GM21786 (cell line): ENCODE results near the gene MAP2K6.

Experiments
- ATAC-seq: cut with Tn5 transposase; IDR thresholded peaks from one replicate; pipeline ENCODE4 v1.9.1; 2021; ENCODE audit not compliant: unreplicated experiment

MAP2K6 gene

DNA sequence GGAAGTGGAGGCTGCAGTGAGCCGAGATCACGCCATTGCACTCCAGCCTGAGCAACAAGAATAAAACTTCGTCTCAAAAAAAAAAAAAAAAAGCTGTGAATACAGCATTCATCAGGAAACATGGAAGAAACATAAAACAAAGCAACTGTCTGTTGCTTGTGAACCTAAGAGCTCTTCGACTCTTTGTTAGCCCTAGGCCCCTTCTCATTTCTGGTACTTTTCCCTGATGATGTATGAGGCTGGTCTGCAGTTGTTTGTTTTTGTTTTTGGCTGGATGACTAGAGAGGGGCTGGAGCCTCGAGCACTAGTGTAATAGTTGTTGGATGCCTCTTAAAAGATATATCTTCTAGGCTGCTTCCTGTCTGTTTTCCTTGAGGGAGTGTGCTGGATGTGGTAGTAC, 113.5 kb downstream of the MAP2K6 start:
- no peak for ATAC-seq

GRCh38 chr17:69533481-69534234, 119.2 kb downstream of the MAP2K6 start:
- ATAC-seq, result no peak

DNA sequence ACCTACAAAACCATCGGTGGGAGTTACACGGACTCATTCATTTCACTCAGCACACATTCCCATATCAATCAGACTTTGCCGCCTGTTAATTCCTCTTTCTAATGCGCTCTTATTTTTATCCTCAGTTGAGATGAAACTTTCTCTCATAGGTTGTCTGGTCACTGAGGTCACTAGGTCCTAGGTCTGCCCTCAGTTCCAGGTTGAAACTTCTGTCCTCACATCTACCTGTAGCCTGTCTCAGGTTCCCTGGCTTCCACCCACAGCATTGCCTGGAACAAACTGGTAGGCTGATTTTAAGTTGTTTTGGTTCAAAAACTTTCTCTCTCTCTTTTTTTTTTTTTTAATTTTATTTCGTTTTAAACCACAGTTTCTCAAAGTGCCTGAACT, 119.7 kb downstream of the MAP2K6 start:
- ATAC-seq, result no peak

DNA sequence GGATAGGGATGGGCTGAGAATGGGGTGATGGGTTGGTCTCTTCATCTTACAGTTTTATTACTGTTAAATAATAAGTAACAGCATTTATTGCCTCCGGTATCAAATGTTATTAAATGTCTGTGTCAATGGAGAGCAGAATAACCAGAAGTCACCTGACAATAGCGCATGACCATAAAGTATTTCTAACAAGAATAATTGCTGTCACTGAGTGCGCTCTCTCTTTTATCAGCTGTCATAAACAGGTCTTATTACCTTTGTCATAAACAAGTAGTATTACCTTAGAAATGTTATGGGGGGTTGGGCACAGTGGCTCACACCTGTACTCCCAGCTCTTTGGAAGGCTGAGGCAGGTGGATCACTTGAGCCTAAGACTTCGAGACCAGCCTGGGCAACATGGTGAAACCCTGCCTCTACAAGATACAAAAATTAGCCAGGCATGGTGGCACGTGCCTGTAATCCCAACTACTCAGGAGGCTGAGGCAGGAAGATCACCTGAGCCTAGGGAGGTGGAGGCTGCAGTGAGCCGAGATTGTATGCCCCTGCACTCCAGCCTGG, 120.6 kb downstream of the MAP2K6 start:
- ATAC-seq, result no peak

DNA sequence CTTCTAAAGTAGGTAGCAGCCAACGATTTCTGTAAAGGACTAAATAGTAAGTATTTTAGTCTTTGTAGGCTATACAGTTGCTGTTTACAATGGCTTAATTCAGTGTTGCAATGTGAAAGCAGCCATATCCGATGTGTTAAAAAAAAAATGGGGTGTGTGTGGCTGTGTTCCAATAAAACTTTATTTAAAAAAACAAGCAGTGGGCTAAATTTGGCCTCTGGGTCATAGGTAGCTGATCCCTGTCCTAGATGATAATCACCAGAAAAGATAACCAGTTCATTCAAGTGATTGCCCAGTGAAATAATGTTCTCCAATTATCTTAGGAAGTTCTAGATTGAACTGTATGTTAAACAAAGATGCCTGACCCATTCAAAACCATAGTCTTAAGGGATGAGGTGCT, 124.3 kb downstream of the MAP2K6 start:
- ATAC-seq, result no peak

GRCh38 chr17:69539274-69539673, 124.8 kb downstream of the MAP2K6 start:
- ATAC-seq, result no peak

DNA sequence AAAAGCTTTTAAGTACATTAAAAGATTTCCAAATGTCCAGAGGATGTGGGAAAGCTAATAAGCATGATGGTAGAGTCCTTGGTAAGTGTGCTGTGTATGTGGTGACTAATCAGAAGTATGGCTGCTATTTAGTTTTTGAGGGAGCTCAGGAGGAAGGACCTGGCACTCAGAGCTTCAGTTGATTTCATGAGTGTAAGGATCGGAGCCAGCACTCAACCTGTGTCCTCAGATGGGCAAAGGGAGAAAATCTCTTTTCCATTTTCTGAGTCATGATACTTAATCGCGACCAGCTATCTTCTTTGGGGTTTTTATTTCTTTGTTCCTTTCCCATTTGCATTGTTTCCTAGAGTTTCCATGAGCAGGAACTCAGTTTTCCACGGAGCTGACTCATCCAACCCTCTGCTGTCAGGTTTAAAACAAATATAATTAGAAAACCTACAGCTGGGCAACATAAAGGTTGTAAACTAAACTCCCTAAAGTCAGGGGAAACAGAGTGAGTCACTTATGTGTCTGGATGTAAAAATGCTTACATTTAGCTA, 125.4 kb downstream of the MAP2K6 start:
- no peak for ATAC-seq

DNA sequence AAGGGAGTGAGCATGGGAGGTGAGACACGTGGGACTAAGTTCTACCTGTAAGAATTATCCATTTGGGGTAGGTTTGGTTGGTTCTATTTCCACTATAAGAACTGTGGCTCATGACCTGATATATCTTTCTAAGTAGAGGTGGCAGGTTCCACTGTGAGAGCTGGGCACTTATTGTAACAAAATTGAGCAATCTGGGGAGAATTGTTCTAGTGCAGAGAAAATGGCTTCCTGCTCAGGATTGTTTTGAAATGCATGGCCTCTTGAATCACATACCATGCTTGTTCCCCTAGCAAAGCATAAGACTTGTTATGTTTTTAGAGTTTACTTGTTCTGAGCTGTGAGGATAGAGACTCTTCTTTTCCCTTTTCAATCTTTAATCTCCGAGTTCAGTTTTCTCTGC, 125.9 kb downstream of the MAP2K6 start:
- ATAC-seq, result no peak

DNA sequence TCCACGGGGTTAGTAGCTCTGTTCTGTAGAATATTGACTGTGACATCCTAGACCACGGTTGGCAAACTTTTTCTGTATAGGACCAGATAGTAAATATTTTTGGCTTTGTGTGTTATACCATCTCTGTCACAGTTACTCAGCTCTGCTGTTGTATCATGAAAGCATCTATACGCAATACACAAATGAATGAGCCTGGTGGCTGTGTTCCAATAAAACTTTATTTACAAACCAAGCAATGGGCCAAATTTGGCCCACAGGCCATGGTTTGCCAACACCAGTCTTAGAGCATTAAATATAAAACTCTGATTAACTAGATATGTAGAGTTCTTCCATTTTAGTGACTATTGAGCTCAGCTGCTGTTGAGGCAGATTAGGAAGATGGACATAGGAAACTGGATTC, 132.7 kb downstream of the MAP2K6 start:
- no peak for ATAC-seq

- peak; percentile 65 for ATAC-seq
Measured at GRCh38 chr17:69547947-69548346, 133.4 kb downstream of the MAP2K6 start.

- no peak for ATAC-seq
Measured at GRCh38 chr17:69551212-69552010, 136.9 kb downstream of the MAP2K6 start.

DNA sequence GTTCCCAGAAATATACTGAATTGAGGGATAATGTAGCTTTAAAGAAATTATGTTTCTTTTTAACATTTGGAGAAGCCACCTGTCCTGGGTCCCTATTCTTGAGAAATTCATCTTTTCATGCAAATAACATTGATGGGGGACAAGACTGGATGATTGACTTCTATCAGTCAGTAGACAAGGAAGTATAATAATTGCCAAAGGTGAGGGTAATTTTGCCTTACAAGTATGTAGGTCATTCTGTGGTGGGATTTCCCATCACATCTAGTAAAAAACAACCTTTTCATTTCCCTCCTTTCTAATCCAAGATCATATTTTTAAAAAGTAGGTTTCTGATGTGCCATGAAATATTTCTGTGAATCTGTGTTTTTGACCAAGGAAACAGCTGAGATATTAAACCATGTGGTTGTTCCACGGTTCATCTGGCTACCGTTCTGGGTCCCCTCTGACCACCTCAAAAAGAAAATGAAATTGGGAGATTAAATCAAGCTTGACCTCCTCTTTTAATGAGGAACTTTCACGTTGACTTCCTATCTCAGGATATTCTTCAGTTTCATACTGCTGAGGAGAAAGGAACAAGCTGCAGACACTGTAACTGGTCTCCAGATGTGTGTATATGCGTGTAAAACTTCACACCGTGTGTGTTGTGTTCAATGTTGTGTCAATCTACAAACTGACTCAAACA, 138.6 kb downstream of the MAP2K6 start:
- no peak for ATAC-seq

DNA sequence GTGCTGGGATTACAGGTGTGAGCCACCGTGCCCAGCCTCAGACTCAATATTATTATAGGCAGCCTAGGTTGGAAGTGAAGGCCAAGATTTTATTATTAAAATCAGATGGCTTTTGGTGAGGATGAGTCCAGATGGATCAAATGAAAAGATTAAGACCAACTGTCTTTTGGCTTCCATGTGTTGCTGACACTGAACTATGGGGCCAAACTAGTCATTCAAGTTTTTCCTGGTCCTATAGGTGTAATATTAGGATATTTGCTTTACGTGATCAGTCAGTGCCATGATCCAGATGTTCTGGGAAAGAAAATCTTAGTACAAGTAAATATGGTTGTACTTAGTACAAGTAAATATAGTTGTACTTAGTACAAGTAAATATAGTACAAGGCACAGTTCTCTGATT, 140.6 kb downstream of the MAP2K6 start:
- ATAC-seq, result no peak

GRCh38 chr17:69557339-69557738, 142.8 kb downstream of the MAP2K6 start:
- ATAC-seq, result no peak

GRCh38 chr17:69558796-69559195, 144.3 kb downstream of the MAP2K6 start:
- no peak for ATAC-seq

DNA sequence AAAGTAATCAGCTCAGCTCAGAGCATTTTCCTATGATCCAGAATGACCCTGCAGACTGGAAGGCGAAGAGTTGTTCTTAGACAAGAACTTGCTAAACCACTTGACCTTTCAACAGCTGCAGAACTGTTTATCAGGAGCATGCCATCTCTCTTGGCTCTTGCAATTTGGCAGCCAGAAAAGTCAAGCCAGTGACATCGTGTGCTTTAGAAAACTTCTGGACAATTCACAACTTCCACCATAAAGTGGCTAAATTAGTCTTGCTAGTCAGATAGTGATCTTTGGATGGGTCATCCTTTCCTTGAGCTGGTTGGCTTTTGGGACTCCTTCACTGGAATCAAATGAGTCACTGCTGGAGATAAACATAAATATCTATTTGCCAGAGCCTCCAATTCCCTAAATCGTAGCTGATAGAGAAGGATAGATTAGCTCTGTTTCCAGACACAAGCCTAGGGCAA, 146.5 kb downstream of the MAP2K6 start:
- ATAC-seq, result no peak

GRCh38 chr17:69561462-69561861, 147.0 kb downstream of the MAP2K6 start:
- no peak for ATAC-seq

- no peak for ATAC-seq
Measured at GRCh38 chr17:69565447-69565846, 150.9 kb downstream of the MAP2K6 start.

GRCh38 chr17:69567130-69567529, 152.6 kb downstream of the MAP2K6 start:
- ATAC-seq, result no peak

GRCh38 chr17:69572747-69573146, 158.2 kb downstream of the MAP2K6 start:
- no peak for ATAC-seq

DNA sequence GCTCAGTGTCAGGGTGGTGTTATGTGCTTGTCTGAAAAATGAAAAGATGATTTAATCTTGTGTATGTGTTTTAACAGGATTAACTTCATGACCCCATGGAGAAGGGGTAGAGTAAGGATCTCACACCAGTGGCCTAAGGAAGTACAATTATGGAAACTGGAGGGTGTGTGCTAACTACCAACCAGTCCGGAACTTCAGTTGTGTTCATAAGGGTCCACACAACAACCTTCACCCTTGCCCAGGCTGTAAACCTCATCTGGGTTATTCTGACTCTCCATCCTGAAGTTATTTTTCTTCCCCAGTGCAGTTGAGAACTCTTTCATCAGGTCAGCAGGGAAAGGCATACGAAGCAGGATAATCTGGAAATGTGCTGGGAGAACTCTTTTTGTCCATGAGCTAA, 158.9 kb downstream of the MAP2K6 start:
- no peak for ATAC-seq
